ENCODE results near the gene GMPPB.
A peak's percentile ranks its signal among the peaks of the same experiment; 100 is the strongest.

The GMPPB gene

DNA sequence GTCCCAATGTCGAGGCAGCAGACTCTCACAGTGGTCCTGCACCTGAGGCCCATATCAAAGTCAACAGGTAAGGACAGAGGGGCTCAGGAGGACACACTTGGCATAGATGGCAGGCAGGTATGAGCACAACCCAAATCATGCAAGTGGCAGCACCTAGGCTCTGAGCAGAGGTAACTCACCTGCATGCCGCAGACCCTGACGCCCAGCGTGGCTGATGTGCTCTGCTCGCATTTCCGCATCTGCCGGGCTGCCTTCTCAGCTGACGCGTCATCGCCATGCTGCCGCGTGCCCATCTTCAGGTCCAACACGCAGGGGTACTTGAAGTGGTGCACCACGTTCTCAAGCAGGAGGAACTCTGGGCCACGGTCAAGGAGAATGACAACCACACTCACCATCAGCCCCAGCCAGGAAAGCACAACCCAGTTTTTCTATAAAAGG, 4.2 kb upstream of the GMPPB start:
- DNase-seq, result no peak

GRCh38 chr3:49727154-49727923, 3.6 kb upstream of the GMPPB start:
- no peak for DNase-seq

GRCh38 chr3:49725906-49726681, 2.3 kb upstream of the GMPPB start:
- DNase-seq, result no peak

DNA sequence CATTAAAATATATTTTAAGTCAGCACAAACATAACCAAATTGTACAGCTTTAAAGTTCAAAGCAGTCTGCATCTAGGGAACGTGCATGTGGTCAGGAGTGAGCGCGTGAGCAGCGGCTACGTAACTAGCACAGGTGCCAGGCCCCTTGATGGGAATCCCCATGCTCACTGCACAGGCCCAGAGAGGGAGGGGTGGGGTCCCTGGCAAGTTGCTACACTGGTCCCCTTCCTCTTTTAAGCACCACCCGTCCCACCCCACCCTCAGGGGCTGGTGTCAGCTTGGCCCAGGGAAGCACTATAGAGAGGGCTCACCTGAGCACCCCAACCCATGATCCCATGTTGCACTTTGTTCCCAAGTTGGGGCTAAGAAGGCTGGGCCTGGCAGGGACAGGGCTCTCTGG, 835 bp upstream of the GMPPB start:
- no peak for DNase-seq

DNA sequence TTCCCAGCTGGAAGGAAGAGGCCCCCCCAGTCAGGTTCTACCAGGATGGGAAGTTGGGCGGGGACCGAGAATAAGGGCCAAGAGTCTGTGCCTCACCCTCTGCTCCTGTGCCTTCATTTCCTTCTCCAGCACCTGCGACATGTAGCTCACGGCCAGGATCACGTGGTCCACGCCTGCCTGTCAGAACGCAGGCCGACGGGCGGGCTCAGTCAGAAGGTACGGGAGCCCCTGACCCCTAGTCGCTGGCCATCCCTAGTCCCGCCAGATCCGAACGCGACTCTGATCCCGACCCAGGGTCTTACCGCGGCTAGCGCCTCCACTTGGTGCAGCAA, 489 bp downstream of the GMPPB start:
- peak; percentile 32 for DNase-seq

DNA sequence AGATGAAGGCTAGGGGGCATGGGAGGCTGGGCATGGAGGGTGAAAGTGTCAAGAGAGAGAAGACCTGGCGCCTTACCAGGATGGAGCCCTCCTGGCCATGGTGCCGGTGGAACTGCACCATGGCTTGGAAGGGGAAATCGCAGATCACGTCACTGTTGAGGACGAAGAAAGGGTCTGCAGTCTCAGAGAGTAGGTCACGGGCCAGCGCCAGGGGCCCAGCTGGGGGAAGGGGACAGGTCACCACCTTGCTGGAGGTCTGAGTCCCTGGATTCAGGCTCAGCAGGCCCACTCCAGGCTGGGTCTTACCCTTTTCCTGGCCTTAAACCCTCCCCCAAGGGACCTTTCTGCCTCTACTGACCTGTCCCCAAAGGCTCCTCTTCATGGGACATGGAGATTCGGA, 855 bp downstream of the GMPPB start:
- DNase-seq, result no peak

DNA sequence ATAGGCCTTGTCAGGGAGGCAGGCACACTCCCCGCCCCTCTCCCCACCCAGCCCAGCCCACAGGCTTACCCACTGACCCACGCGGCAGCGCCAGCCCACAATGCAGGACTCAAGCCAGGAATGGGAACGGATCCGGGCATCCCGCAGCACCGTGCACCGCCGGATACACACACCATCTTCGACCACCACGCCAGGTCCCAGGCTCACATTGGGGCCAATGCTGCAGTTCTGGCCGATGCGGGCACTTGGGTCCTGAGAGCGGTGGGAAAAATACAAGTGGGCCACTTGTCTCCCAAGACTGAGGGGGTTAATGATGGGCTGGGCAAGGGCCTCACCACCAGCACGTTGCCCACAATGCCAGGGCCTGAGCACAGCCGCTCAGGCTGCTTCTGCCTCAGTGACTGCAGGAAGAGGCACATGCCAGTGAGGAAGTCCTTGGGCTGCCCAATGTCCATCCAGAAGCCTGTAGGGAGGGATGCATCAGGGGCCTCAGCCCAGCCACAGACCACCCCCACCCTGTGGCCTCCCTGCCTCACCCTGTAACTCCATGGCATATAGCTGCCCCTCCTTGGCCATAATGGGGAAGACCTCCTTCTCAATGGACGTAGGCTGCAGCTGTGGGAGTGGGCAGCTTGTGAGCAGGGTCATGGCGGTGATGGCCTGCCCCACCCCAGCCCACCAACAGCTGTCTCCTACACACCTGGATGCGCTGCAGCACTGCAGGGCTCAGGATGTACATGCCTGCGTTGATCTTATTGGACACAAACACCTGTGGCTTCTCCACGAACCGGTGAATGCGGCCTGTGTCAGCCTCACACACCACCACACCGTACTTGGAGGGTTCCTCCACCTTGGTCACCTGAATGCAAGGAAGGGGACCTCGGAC, 1.6 kb downstream of the GMPPB start:
- no peak for DNase-seq

GRCh38 chr3:49721596-49721895, 2.2 kb downstream of the GMPPB start:
- DNase-seq, result no peak

DNA sequence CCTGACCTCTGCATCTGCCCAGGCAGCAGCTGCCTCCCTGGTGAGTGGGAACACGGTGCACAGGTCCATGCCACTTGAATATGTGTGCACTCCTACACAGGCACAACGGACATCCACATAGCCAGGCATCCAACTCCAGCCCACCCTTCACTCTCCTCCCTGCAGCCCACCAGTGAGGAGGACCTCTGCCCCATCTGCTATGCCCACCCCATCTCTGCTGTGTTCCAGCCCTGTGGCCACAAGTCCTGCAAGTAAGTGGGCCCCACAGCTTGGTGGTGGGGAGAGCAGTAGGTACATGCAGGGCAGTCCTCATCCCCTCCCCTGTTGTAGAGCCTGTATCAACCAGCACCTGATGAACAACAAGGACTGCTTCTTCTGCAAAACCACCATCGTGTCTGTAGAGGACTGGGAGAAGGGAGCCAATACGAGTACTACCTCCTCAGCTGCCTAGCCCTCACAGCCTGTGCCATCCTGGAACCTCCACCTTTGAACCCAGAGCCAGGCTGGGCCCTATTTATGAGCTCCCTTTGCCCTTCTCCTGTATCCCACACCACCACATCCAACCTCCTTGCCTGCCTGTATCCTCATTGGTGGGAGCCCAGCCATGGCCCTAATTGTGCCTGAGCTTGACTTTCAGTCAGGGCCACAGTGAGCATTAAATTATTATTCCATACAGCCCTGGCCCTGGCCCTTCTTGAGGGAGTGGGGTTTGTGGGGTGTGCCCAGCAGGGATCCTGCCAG, 2.7 kb downstream of the GMPPB start:
- DNase-seq, result no peak

DNA sequence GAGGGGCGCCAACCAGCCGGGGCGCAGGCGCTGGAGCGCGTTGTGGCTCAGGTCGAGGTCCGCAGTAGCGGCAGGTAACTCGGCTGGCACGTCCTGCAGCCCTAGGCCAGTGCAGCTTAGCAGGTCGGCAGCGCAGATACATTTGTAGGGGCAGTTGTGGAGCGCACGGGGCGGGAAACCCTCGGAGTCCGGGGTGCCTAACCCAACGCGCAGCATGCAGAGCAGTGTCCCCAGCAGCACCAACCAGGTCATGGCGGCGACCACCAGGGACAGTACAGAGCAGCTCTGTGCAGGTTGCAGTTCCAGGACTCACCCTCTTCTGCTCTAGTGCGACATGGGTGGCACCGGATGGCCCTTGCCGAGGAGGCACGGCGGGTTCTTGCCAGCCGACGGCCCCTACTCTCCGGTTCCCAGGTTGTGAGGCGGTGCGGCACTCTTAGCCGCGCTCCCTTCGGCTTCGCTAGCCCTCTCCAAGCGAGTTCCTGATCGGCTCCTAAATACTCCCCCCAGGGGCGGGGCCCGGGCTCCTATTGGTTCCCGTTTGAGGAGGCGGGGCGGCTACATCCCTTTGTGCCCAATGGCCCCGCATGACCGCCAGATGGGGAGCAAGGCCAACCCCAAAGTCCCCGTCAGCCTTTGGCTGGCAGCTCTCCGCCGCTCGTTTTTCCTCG, 4.4 kb downstream of the GMPPB start, which contains the start of gene AMIGO3:
Gene AMIGO3 (minus strand): TSS at position 471 of the 671 bp plus-strand sequence. CDS start 219 bp downstream, at position 252.
- DNase-seq, result peak; percentile 80

DNA sequence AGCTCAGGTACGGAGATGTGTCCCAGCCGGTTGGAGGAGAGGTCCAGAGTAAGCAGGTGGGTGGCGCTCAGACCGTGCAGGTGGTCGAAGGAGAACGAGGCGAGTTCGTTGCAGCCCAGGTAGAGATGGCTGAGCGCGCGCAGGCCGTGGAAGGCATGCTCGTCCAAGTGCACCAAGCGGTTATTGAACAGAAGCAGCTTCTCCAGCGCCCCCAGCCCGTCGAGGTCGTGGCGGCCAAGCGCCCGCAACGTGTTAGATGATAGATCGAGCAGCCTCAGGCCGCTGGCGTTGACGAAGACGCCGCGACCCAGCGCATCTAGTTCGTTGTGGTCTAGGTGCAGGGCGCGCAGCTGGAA, 4.9 kb downstream of the GMPPB start:
- no peak for DNase-seq

- DNase-seq, result no peak
Measured at GRCh38 chr3:49717959-49718857, 5.5 kb downstream of the GMPPB start.

GRCh38 chr3:49717211-49717958, 6.4 kb downstream of the GMPPB start:
- DNase-seq, result no peak

- DNase-seq, result no peak
Measured at GRCh38 chr3:49716691-49717210, 7.0 kb downstream of the GMPPB start.

- DNase-seq, result no peak
Measured at GRCh38 chr3:49716169-49716568, 7.6 kb downstream of the GMPPB start.

DNA sequence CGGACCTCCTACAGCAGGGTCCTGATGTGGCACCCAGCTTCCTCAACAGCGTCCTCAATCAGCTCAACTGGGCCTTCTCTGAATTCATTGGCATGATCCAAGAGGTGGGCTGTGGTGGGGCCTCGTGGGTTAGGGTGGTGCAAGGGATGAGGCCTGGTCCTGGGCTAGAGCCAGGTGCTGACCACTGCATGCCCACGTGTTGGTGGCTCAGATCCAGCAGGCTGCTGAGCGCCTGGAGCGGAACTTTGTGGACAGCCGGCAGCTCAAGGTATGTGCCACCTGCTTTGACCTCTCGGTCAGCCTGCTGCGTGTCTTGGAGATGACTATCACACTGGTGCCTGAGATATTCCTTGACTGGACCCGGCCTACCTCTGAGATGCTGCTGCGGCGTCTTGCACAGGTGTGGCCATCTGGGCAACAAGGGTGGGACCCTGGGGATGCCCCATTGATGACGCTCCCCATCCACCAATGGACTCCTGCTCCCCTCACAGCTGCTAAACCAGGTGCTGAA, 8.1 kb downstream of the GMPPB start:
- no peak for DNase-seq

DNA sequence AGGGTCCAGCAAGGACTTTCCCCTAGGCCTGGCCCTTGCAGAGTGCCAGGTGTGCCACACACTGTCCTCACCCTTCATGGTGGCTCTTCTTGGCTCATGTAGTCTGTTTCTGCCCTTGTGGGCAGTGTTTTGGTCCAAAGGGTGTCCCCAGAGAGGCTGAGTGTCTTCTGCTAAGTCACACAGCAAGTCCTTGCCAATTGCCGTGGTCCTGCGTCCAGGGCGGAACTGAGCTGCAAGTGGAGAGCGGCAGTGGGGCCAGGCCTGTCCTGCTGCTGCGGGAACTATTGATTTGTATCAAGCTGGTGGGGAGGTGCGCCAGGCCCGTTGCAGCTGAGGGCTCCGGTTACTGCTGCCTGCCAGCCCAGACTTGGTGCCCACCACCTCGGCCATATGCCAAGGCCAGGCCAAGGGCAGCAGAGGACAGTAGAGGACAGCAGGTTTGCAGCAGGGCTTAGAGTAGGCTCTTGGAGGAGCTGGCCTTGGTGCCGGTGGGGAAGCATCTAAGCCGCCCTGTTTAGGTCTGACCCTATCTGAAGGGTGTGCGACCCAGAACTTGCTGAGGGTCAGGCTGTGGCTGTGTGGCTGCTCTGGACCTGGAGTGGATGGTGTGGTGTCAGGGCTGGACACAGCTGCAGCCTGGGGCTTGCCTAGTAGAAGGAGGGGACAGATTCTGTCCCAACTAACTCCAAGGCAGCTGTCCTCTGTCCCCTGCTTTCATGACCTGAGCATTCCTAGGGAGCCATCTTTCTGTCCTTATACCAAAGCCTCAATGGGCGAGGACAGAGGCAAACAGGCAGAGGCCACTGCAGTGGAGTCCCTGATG, 8.8 kb downstream of the GMPPB start:
- DNase-seq, result no peak

GRCh38 chr3:49713336-49714105, 10.2 kb downstream of the GMPPB start:
- DNase-seq, result no peak
